Testis (tissue), 5 donors: ENCODE results near the gene PPP1R2. TPM values are rescaled to one million over a fixed set of nuclear protein-coding genes. Genes with fewer than 3 reads are reported as not detected.
"Not testable (repeated sequence)": the region's sequence is repeated elsewhere in the genome, so short reads cannot be mapped to it uniquely, and the experiment has no call there.

Source experiments
- DNase-seq: peaks from one replicate; pipeline ENCODE4 v3.0.0-alpha.2; 2019
- H3K27ac ChIP-seq, 2 donors: fragments of 200-600 bp; sonication (generic); one replicate each; pipeline ENCODE4 v1.5.1; 2019
- H3K27me3 ChIP-seq: fragments of 200-600 bp; sonication (generic); one replicate; pipeline ENCODE4 v1.5.1; 2019
- H3K36me3 ChIP-seq: fragments of 200-600 bp; sonication (generic); one replicate; pipeline ENCODE4 v1.5.1; 2017; ENCODE audit warnings: low read depth; ENCODE audit errors: missing control alignments
- H3K4me1 ChIP-seq: fragments of 200-600 bp; sonication (generic); one replicate; pipeline ENCODE4 v1.5.1; 2019
- H3K4me3 ChIP-seq, 2 donors: fragments of 200-600 bp; sonication (generic); one replicate each; pipeline ENCODE4 v1.5.1; 2017 to 2019
- H3K9me3 ChIP-seq: fragments of 200-600 bp; sonication (generic); one replicate; pipeline ENCODE4 v1.5.1; 2017
- CTCF ChIP-seq, 3 experiments: fragments of 450-650 bp in 2 of 3; fragments of 200-600 bp in 1 of 3; sonication (generic) in 1 of 3; IDR thresholded peaks; one replicate each; pipeline ENCODE4 v1.5.1; 2016 to 2019; ENCODE audit warnings: antibody characterized with exemption in 3 of 3, mild to moderate bottlenecking in 2 of 3, moderate library complexity in 1 of 3
- POLR2A ChIP-seq: fragments of 450-650 bp; IDR thresholded peaks from one replicate; pipeline ENCODE4 v1.6.1; 2017; ENCODE audit warnings: antibody characterized with exemption, mild to moderate bottlenecking, moderate library complexity
- WGBS, 2 donors: methylation state at CpG; one replicate each; pipeline ENCODE4 v1.1.5; 2018; 5-methylcytosine and 5-hydroxymethylcytosine counted together
- intact Hi-C: fragments of 100-400 bp; cut with DNase I; formaldehyde crosslinking; loops from one replicate; pipeline ENCODE4 v1.15.1; 2023; ENCODE audit warnings: low total_unique reads
- long read RNA-seq, 2 donors: transcript quantifications; one replicate each; lab custom pipeline, GENCODE V29; 2026
- polyA plus RNA-seq: library from polyadenylated mRNA; stranded (reverse); fragments of 350-450 nt; fragmentation: Illumina TruSeq; extraction: RNeasy Lipid Tissue Mini Kit (QIAGEN cat#74804); gene quantifications from one replicate; pipeline ENCODE4 v1.2.3, GENCODE V29; 2014; ENCODE audit warnings: low read depth, low replicate concordance; ENCODE audit not compliant: insufficient read depth
- total RNA-seq, 2 donors: library from RNA; depleted of rRNA; stranded (reverse); fragments of >200 nt; gene quantifications; one replicate each; pipeline ENCODE4 v1.2.3, GENCODE V29; 2016

The PPP1R2 gene
- total RNA-seq (100 to 1,000 TPM; 109 to 129 TPM), polyA plus RNA-seq (132 TPM)
- long read RNA-seq, donor 1, transcript PPP1R2-206 (6 exons, 3,450 nt): major isoform, 17 of 21 reads
- long read RNA-seq, donor 1, partial matches to known transcripts: 0 of 21 reads
- long read RNA-seq, donor 1, other reads (novel, unspliced or antisense): 0 of 21 reads
- long read RNA-seq, donor 2, transcript PPP1R2-206 (6 exons, 3,450 nt): major isoform, 15 of 16 reads
- long read RNA-seq, donor 2, partial matches to known transcripts: 0 of 16 reads
- long read RNA-seq, donor 2, other reads (novel, unspliced or antisense): 0 of 16 reads

- peaks cover 20% of the 10 kb centered on the region for H3K4me1 ChIP-seq
- H3K27ac ChIP-seq: peak within 1 kb of the TSS; percentile 83 to 90
- H3K4me3 ChIP-seq: peak within 1 kb of the TSS; percentile 79 to 98
- H3K27me3 ChIP-seq: no peaks in the 10 kb centered on the region
- intact Hi-C loops: no loop called here
- 0% methylated on average over 17 to 75 of the region's 95 CpGs for WGBS, 2 donors
- DNase-seq: peak; percentile 96
- TF ChIP-seq POLR2A (peak; percentile 81), CTCF (IDR thresholded peaks at IDR 0.05) (no peak)
- no peaks in the 10 kb centered on the region for H3K36me3 ChIP-seq
- H3K9me3 ChIP-seq: no peaks in the 10 kb centered on the region
Observed at GRCh38 chr3:195542698-195543499, at the start of gene PPP1R2. Gene PPP1R2, minus strand, starts transcription at chr3:195543325. Its CDS starts 300 bp downstream, at chr3:195543025.

- Histone ChIP-seq H3K9me3 (no peaks in the 10 kb centered on the region), H3K36me3 (no peaks in the 10 kb centered on the region), H3K4me3 (no peak overlapping the region), H3K27ac (no peak overlapping the region), H3K4me1 (peaks cover 4% of the 10 kb centered on the region), H3K27me3 (no peaks in the 10 kb centered on the region)
- TF ChIP-seq POLR2A: no peak
- no peak for DNase-seq
- 78 to 79% methylated on average over 2 of the region's 2 CpGs for WGBS, 2 donors
- intact Hi-C loops: no loop called here
Observed at GRCh38 chr3:195591852-195592251, 48.7 kb upstream of the PPP1R2 start.

- no peaks in the 10 kb centered on the region for H3K36me3 ChIP-seq
- no peaks in the 10 kb centered on the region for H3K9me3 ChIP-seq
- TF ChIP-seq POLR2A (no peak), CTCF (IDR thresholded peaks at IDR 0.05) (no peak)
- no peaks in the 10 kb centered on the region for H3K27me3 ChIP-seq
- intact Hi-C loops: no loop called here
- H3K27ac ChIP-seq: no peak overlapping the region
- 50 to 68% methylated on average over 4 to 6 of the region's 6 CpGs for WGBS, 2 donors
- H3K4me1 ChIP-seq: peaks cover 4% of the 10 kb centered on the region
- no peak overlapping the region for H3K4me3 ChIP-seq
- DNase-seq: peak; percentile 26
Observed at GRCh38 chr3:195591220-195591619, 48.1 kb upstream of the PPP1R2 start.

GRCh38 chr3:195590381-195590780, 47.3 kb upstream of the PPP1R2 start:
- H3K27ac ChIP-seq, H3K27me3 ChIP-seq, DNase-seq, H3K4me3 ChIP-seq, H3K9me3 ChIP-seq, H3K36me3 ChIP-seq, intact Hi-C loops, H3K4me1 ChIP-seq: not testable (repeated sequence)
- WGBS, 2 donors: 91 to 94% methylated on average over 2 of the region's 2 CpGs

- H3K4me1 ChIP-seq, H3K27me3 ChIP-seq, H3K36me3 ChIP-seq, DNase-seq, H3K4me3 ChIP-seq, intact Hi-C loops, H3K27ac ChIP-seq, H3K9me3 ChIP-seq: not testable (repeated sequence)
- WGBS, 2 donors: 68 to 83% methylated on average over 6 of the region's 6 CpGs
Observed at GRCh38 chr3:195589796-195590195, 46.7 kb upstream of the PPP1R2 start.

GRCh38 chr3:195587824-195588223, 44.7 kb upstream of the PPP1R2 start:
- intact Hi-C loops: no loop called here
- no peak for TF ChIP-seq POLR2A
- no peak for TF ChIP-seq CTCF (IDR thresholded peaks at IDR 0.05)
- H3K4me1 ChIP-seq: peaks cover 8% of the 10 kb centered on the region
- no peak overlapping the region for H3K4me3 ChIP-seq
- DNase-seq: no peak
- H3K36me3 ChIP-seq: no peaks in the 10 kb centered on the region
- H3K27me3 ChIP-seq: no peaks in the 10 kb centered on the region
- WGBS, 2 donors: 90 to 93% methylated on average over 5 of the region's 5 CpGs
- no peaks in the 10 kb centered on the region for H3K9me3 ChIP-seq
- no peak overlapping the region for H3K27ac ChIP-seq
